Calu3 (cell line): ENCODE measurements around the gene FLNA. TPM values are rescaled to one million over a fixed set of nuclear protein-coding genes. Genes with fewer than 3 reads are reported as not detected.

Source experiments
- BruUV-seq: library from RNA; stranded (reverse); fragments of 400-500 nt; replicated peaks from 2 replicates; lab custom pipeline; 2021; lab: Mats Ljungman, UMichigan
- CTCF ChIA-PET: fragments of 300-600 bp; sonication (Branson Sonifier 250); formaldehyde crosslinking; loops from one replicate; lab custom pipeline; 2022; ENCODE audit warnings: antibody characterized with exemption; lab: Charles Lee
- DNase-seq: peaks from one replicate; pipeline ENCODE4 v3.0.0; 2022
- H3K27ac Mint-ChIP-seq: one replicate; pipeline ENCODE4 v1.8.0; 2022; ENCODE audit warnings: mixed read lengths; ENCODE audit not compliant: unreplicated experiment
- H3K27me3 Mint-ChIP-seq: one replicate; pipeline ENCODE4 v1.8.0; 2022; ENCODE audit warnings: mixed read lengths; ENCODE audit not compliant: unreplicated experiment
- H3K36me3 Mint-ChIP-seq: one replicate; pipeline ENCODE4 v1.8.0; 2022; ENCODE audit warnings: mild to moderate bottlenecking, moderate library complexity, mixed read lengths; ENCODE audit not compliant: insufficient read depth, unreplicated experiment
- H3K4me1 Mint-ChIP-seq: one replicate; pipeline ENCODE4 v1.8.0; 2022; ENCODE audit warnings: mild to moderate bottlenecking, low read depth, mixed read lengths; ENCODE audit not compliant: unreplicated experiment
- H3K4me3 Mint-ChIP-seq: one replicate; pipeline ENCODE4 v1.8.0; 2022; ENCODE audit warnings: mild to moderate bottlenecking, low read depth, moderate library complexity, mixed read lengths; ENCODE audit not compliant: unreplicated experiment
- H3K9me3 Mint-ChIP-seq: one replicate; pipeline ENCODE4 v1.8.0; 2022; ENCODE audit warnings: low read depth, mixed read lengths; ENCODE audit not compliant: unreplicated experiment
- CTCF ChIP-seq: fragments of 200-600 bp; IDR thresholded peaks from one replicate; pipeline ENCODE4 v1.8.0; 2022; ENCODE audit warnings: antibody characterized with exemption; ENCODE audit not compliant: unreplicated experiment
- intact Hi-C: fragments of 100-400 bp; cut with micrococcal nuclease; formaldehyde crosslinking; loops from one replicate; pipeline ENCODE4 v1.10.0; 2022; ENCODE audit not compliant: unreplicated experiment
- total RNA-seq: library from RNA; stranded (reverse); gene quantifications from 2 replicates; pipeline ENCODE4 v1.2.3, GENCODE V29; 2022

The FLNA gene
- total RNA-seq, 1 experiment from 2014 or later = 1,240 TPM

GRCh38 chrX:154384284-154384892 lies 10.0 kb upstream of the FLNA start:
- Mint-ChIP-seq H3K27me3 (no peaks in the 10 kb centered on the region), H3K36me3 (peaks cover 31% of the 10 kb centered on the region), H3K4me1 (peaks cover 12% of the 10 kb centered on the region), H3K27ac (no peak overlapping the region), H3K9me3 (no peaks in the 10 kb centered on the region), H3K4me3 (no peak overlapping the region)
- BruUV-seq = no TSS peak
- no peak for DNase-seq
- CTCF ChIA-PET = interaction anchor here (0.9 kb wide), 1 partner anchor 11 kb away, joined by 6 read pairs; no protein-coding TSS in a partner anchor
- intact Hi-C loops = no loop called here
- no peak for TF ChIP-seq CTCF

- Mint-ChIP-seq H3K27ac (peak overlapping the region; percentile 36), H3K9me3 (no peaks in the 10 kb centered on the region), H3K4me1 (peaks cover 12% of the 10 kb centered on the region), H3K36me3 (peaks cover 39% of the 10 kb centered on the region), H3K4me3 (no peak overlapping the region), H3K27me3 (no peaks in the 10 kb centered on the region)
- no peak for DNase-seq
- no peak for TF ChIP-seq CTCF
- intact Hi-C loops = no loop called here
- CTCF ChIA-PET = interaction anchor here (0.9 kb wide), 1 partner anchor 10 kb away, joined by 6 read pairs; no protein-coding TSS in a partner anchor
- no TSS peak for BruUV-seq
Measured at GRCh38 chrX:154383359-154384283, 9.2 kb upstream of the FLNA start.

GRCh38 chrX:154382483-154383069 lies 8.1 kb upstream of the FLNA start:
- Mint-ChIP-seq H3K4me1 (peaks cover 12% of the 10 kb centered on the region), H3K9me3 (no peaks in the 10 kb centered on the region), H3K27me3 (no peaks in the 10 kb centered on the region), H3K27ac (peak overlapping the region; percentile 36), H3K36me3 (peaks cover 48% of the 10 kb centered on the region), H3K4me3 (no peak overlapping the region)
- no peak for TF ChIP-seq CTCF
- no peak for DNase-seq
- BruUV-seq = no TSS peak
- intact Hi-C loops = no loop called here
- CTCF ChIA-PET = interaction anchor here (1.7 kb wide), 1 partner anchor 9 kb away, joined by 8 read pairs; no protein-coding TSS in a partner anchor

GRCh38 chrX:154381271-154381670 lies 6.8 kb upstream of the FLNA start:
- Mint-ChIP-seq H3K4me1 (peaks cover 12% of the 10 kb centered on the region), H3K27ac (peak overlapping the region; percentile 86), H3K9me3 (no peaks in the 10 kb centered on the region), H3K36me3 (peaks cover 48% of the 10 kb centered on the region), H3K27me3 (no peaks in the 10 kb centered on the region), H3K4me3 (peak overlapping the region; percentile 81)
- CTCF ChIA-PET = interaction anchor here (1.7 kb wide), 1 partner anchor 8 kb away, joined by 8 read pairs; no protein-coding TSS in a partner anchor
- no TSS peak for BruUV-seq
- DNase-seq = no peak
- TF ChIP-seq CTCF = no peak
- intact Hi-C loops = no loop called here
